CD4-positive, alpha-beta T cell treated with Interleukin-10 for 1 hour (primary cell): ENCODE measurements around the gene SMYD3.

Experiments used
- DNase-seq: peaks from one replicate; pipeline ENCODE4 v3.0.0-alpha.2; 2020

Gene SMYD3

GRCh38 chr1:246515390-246516005, 8.4 kb upstream of the SMYD3 start:
- DNase-seq, result no peak

GRCh38 chr1:246513619-246514343, 6.7 kb upstream of the SMYD3 start:
- no peak for DNase-seq

GRCh38 chr1:246513041-246513440, 6.0 kb upstream of the SMYD3 start:
- no peak for DNase-seq

GRCh38 chr1:246512635-246513034, 5.6 kb upstream of the SMYD3 start:
- DNase-seq, result no peak

- no peak for DNase-seq
These were observed 5.2 kb upstream of the SMYD3 start for GRCh38 chr1:246512230-246512629.

GRCh38 chr1:246511203-246511602, 4.1 kb upstream of the SMYD3 start:
- no peak for DNase-seq

GRCh38 chr1:246510147-246511030, 3.3 kb upstream of the SMYD3 start:
- no peak for DNase-seq

- DNase-seq, result no peak
These were observed 2.0 kb upstream of the SMYD3 start for GRCh38 chr1:246508897-246509688.

- no peak for DNase-seq
These were observed 759 bp downstream of the SMYD3 start for GRCh38 chr1:246506367-246506673.

- no peak for DNase-seq
These were observed 3.7 kb downstream of the SMYD3 start for GRCh38 chr1:246503341-246503740.

GRCh38 chr1:246497331-246497915, 9.7 kb downstream of the SMYD3 start:
- DNase-seq, result peak; percentile 78

GRCh38 chr1:246492611-246493245, 14.4 kb downstream of the SMYD3 start:
- peak; percentile 33 for DNase-seq

GRCh38 chr1:246491551-246492053, 15.5 kb downstream of the SMYD3 start:
- DNase-seq, result no peak

GRCh38 chr1:246488674-246489073, 18.4 kb downstream of the SMYD3 start:
- no peak for DNase-seq

GRCh38 chr1:246483569-246483933, 23.5 kb downstream of the SMYD3 start:
- DNase-seq, result no peak

GRCh38 chr1:246482805-246483568, 24.1 kb downstream of the SMYD3 start:
- no peak for DNase-seq

- DNase-seq, result no peak
These were observed 28.0 kb downstream of the SMYD3 start for GRCh38 chr1:246479061-246479460.

- no peak for DNase-seq
These were observed 29.4 kb downstream of the SMYD3 start for GRCh38 chr1:246477634-246478033.

GRCh38 chr1:246476771-246477170, 30.3 kb downstream of the SMYD3 start:
- DNase-seq, result no peak

GRCh38 chr1:246471688-246472087, 35.4 kb downstream of the SMYD3 start:
- no peak for DNase-seq

GRCh38 chr1:246470585-246470984, 36.5 kb downstream of the SMYD3 start:
- DNase-seq, result no peak
